Suprapubic skin (tissue), 4 donors: ENCODE results near the gene RTEL1. TPM values are rescaled to one million over a fixed set of nuclear protein-coding genes. Genes with fewer than 3 reads are reported as not detected.

Experiments
- DNase-seq, 2 donors: peaks; one replicate each; pipeline ENCODE4 v3.0.0-alpha.2; 2019; ENCODE audit warnings: low spot score in 2 of 2
- H3K27ac ChIP-seq: fragments of 200-600 bp; sonication (generic); one replicate; pipeline ENCODE4 v1.5.1; 2019
- H3K27me3 ChIP-seq: fragments of 200-600 bp; sonication (generic); one replicate; pipeline ENCODE4 v1.5.1; 2019
- H3K36me3 ChIP-seq: fragments of 200-600 bp; sonication (generic); one replicate; pipeline ENCODE4 v1.5.1; 2019
- H3K4me1 ChIP-seq: fragments of 200-600 bp; sonication (generic); one replicate; pipeline ENCODE4 v1.5.1; 2019
- H3K4me3 ChIP-seq: fragments of 200-600 bp; sonication (generic); one replicate; pipeline ENCODE4 v1.5.1; 2019; ENCODE audit warnings: mild to moderate bottlenecking
- H3K9me3 ChIP-seq: fragments of 200-600 bp; sonication (generic); one replicate; pipeline ENCODE4 v1.5.1; 2019
- EP300 ChIP-seq: sonication (generic); formaldehyde crosslinking; IDR thresholded peaks from one replicate; pipeline ENCODE4 v1.6.1; 2017; ENCODE audit warnings: antibody characterized with exemption
- POLR2A ChIP-seq, 2 donors: fragments of 450-650 bp; IDR thresholded peaks; one replicate each; pipeline ENCODE4 v1.6.1; 2017; ENCODE audit warnings: antibody characterized with exemption in 2 of 2, mild to moderate bottlenecking in 2 of 2, moderate library complexity in 2 of 2
- POLR2AphosphoS5 ChIP-seq, 3 donors: sonication (generic); formaldehyde crosslinking; IDR thresholded peaks; one replicate each; pipeline ENCODE4 v1.6.1; 2017; ENCODE audit warnings: antibody characterized with exemption in 3 of 3
- WGBS: methylation state at CpG from one replicate; pipeline ENCODE4 v1.1.5; 2018; 5-methylcytosine and 5-hydroxymethylcytosine counted together
- total RNA-seq, 4 donors: library from RNA; depleted of rRNA; stranded (reverse); fragments of >200 nt; gene quantifications; one replicate each; pipeline ENCODE4 v1.1.0, GENCODE V29; 2016
- TF ChIP-seq, protein P1 (sequence below), 2 donors: fragments of 200-600 bp in 1 of 2; fragments of 450-650 bp in 1 of 2; sonication (generic) in 1 of 2; IDR thresholded peaks; one replicate each; pipeline ENCODE4 v1.5.1; 2016 to 2019; ENCODE audit warnings: antibody characterized with exemption in 2 of 2, mild to moderate bottlenecking in 1 of 2, moderate library complexity in 1 of 2

Gene RTEL1
- total RNA-seq, 4 donors from 2014 or later, result 6.9 to 26.6 (median 13.9) TPM

- H3K36me3 ChIP-seq, result peaks cover 56% of the 10 kb centered on the region
- no peaks in the 10 kb centered on the region for H3K9me3 ChIP-seq
- peaks cover 26% of the 10 kb centered on the region for H3K4me1 ChIP-seq
- no peaks in the 10 kb centered on the region for H3K27me3 ChIP-seq
- peak; percentile 80 to 81 for DNase-seq
- H3K27ac ChIP-seq, result peak overlapping the region; percentile 94
- 5% methylated on average over 29 of the region's 56 CpGs for WGBS
- TF ChIP-seq POLR2A (IDR thresholded peaks at IDR 0.05), result no peak
- TF ChIP-seq, protein P1, sequence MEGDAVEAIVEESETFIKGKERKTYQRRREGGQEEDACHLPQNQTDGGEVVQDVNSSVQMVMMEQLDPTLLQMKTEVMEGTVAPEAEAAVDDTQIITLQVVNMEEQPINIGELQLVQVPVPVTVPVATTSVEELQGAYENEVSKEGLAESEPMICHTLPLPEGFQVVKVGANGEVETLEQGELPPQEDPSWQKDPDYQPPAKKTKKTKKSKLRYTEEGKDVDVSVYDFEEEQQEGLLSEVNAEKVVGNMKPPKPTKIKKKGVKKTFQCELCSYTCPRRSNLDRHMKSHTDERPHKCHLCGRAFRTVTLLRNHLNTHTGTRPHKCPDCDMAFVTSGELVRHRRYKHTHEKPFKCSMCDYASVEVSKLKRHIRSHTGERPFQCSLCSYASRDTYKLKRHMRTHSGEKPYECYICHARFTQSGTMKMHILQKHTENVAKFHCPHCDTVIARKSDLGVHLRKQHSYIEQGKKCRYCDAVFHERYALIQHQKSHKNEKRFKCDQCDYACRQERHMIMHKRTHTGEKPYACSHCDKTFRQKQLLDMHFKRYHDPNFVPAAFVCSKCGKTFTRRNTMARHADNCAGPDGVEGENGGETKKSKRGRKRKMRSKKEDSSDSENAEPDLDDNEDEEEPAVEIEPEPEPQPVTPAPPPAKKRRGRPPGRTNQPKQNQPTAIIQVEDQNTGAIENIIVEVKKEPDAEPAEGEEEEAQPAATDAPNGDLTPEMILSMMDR (IDR thresholded peaks at IDR 0.05), result peak in 1 of 2 donors; percentile 34
- peak overlapping the region; percentile 94 for H3K4me3 ChIP-seq
These were observed 48.9 kb downstream of the RTEL1 start for GRCh38 chr20:63706852-63707557.

- H3K4me3 ChIP-seq, result peak within 1 kb of the TSS; percentile 94
- peak; percentile 89 to 92 for DNase-seq
- H3K9me3 ChIP-seq, result no peaks in the 10 kb centered on the region
- WGBS, result no CpG with 5 or more reads among the region's 98 CpGs
- TF ChIP-seq POLR2AphosphoS5 (IDR thresholded peaks at IDR 0.05) (peak in 2 of 3 donors; percentile 73 to 81), EP300 (no peak), POLR2A (IDR thresholded peaks at IDR 0.05) (peak in 1 of 2 donors; percentile 32)
- TF ChIP-seq, protein P1 (IDR thresholded peaks at IDR 0.05), result no peak
- H3K36me3 ChIP-seq, result peaks cover 61% of the 10 kb centered on the region
- H3K4me1 ChIP-seq, result peaks cover 26% of the 10 kb centered on the region
- peak within 1 kb of the TSS; percentile 94 for H3K27ac ChIP-seq
- no peaks in the 10 kb centered on the region for H3K27me3 ChIP-seq
These were observed 49.6 kb downstream of the RTEL1 start, which contains the start of the genes ARFRP1 and ZGPAT for GRCh38 chr20:63707558-63708300. Gene ARFRP1, minus strand, starts transcription at chr20:63707976. Its CDS starts 885 bp downstream, at chr20:63707091. Gene ZGPAT, plus strand, starts transcription at chr20:63708039. Its CDS starts 542 bp downstream, at chr20:63708581.

GRCh38 chr20:63708301-63709148 lies 50.4 kb downstream of the RTEL1 start:
- peak; percentile 67 to 79 for DNase-seq
- Histone ChIP-seq H3K27me3 (no peaks in the 10 kb centered on the region), H3K27ac (peak overlapping the region; percentile 94), H3K4me1 (peaks cover 26% of the 10 kb centered on the region), H3K36me3 (peaks cover 60% of the 10 kb centered on the region), H3K4me3 (peak overlapping the region; percentile 94), H3K9me3 (no peaks in the 10 kb centered on the region)
- 55% methylated on average over 25 of the region's 67 CpGs for WGBS
- TF ChIP-seq POLR2AphosphoS5 (IDR thresholded peaks at IDR 0.05) (no peak), EP300 (no peak), POLR2A (IDR thresholded peaks at IDR 0.05) (no peak)
- TF ChIP-seq, protein P1 (IDR thresholded peaks at IDR 0.05), result no peak

- peaks cover 56% of the 10 kb centered on the region for H3K36me3 ChIP-seq
- TF ChIP-seq, protein P1 (IDR thresholded peaks at IDR 0.05), result no peak
- no peak for TF ChIP-seq POLR2AphosphoS5 (IDR thresholded peaks at IDR 0.05)
- TF ChIP-seq POLR2A (IDR thresholded peaks at IDR 0.05), result no peak
- TF ChIP-seq EP300, result no peak
- H3K27ac ChIP-seq, result no peak overlapping the region
- H3K4me3 ChIP-seq, result peak overlapping the region; percentile 94
- 94% methylated on average over 17 of the region's 17 CpGs for WGBS
- no peaks in the 10 kb centered on the region for H3K9me3 ChIP-seq
- no peaks in the 10 kb centered on the region for H3K27me3 ChIP-seq
- DNase-seq, result peak; percentile 61 to 73
- peaks cover 26% of the 10 kb centered on the region for H3K4me1 ChIP-seq
These were observed 51.0 kb downstream of the RTEL1 start for GRCh38 chr20:63709149-63709527.
